GM20431 (cell line): ENCODE results near the gene RREB1.

ENCODE experiments used
- in situ Hi-C: fragments of 300-500 bp; cut with MseI, MboI; formaldehyde crosslinking; loops from one replicate; pipeline ENCODE4 v1.15.0; 2020; ENCODE audit warnings: low sequenced_read_pairs; ENCODE audit not compliant: unreplicated experiment

RREB1 gene, protein sequence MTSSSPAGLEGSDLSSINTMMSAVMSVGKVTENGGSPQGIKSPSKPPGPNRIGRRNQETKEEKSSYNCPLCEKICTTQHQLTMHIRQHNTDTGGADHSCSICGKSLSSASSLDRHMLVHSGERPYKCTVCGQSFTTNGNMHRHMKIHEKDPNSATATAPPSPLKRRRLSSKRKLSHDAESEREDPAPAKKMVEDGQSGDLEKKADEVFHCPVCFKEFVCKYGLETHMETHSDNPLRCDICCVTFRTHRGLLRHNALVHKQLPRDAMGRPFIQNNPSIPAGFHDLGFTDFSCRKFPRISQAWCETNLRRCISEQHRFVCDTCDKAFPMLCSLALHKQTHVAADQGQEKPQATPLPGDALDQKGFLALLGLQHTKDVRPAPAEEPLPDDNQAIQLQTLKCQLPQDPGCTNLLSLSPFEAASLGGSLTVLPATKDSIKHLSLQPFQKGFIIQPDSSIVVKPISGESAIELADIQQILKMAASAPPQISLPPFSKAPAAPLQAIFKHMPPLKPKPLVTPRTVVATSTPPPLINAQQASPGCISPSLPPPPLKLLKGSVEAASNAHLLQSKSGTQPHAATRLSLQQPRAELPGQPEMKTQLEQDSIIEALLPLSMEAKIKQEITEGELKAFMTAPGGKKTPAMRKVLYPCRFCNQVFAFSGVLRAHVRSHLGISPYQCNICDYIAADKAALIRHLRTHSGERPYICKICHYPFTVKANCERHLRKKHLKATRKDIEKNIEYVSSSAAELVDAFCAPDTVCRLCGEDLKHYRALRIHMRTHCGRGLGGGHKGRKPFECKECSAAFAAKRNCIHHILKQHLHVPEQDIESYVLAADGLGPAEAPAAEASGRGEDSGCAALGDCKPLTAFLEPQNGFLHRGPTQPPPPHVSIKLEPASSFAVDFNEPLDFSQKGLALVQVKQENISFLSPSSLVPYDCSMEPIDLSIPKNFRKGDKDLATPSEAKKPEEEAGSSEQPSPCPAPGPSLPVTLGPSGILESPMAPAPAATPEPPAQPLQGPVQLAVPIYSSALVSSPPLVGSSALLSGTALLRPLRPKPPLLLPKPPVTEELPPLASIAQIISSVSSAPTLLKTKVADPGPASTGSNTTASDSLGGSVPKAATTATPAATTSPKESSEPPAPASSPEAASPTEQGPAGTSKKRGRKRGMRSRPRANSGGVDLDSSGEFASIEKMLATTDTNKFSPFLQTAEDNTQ (N-terminal part only)

DNA sequence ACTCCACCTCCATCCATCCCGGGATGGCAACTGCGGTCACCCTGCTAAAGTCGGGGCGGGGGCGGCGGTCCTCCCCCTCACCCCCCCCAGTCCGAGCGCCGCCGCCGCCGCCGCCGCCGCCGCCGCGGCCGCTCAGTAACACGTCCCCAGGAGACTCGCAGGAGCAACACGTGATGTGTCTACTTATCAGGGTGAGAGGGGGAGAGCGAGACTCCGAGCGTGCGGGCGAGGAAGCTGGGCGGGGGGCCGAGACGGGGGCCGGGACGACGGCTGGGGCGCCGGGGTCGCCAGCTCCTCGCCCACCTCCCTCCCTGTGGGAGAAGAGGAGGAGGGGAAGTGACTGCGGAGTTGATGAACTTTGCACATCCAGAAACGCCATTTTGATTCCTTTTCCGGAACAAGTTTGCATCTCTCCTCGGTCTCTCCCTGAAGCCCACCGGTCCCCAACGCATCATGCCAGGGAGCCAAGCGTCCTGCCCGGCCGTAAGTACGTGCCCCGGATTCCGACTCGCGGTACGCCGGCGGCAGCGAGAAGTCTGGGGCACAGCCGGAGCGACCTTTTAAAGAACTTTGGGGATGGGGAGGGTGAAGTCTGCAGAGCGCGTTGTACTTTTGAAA, at the start of gene RREB1:
RREB1 (plus strand) TSS at position 384 of the 618 bp plus-strand sequence. CDS start 73,951 bp downstream, outside the sequence.
- in situ Hi-C loops = no loop called here

DNA sequence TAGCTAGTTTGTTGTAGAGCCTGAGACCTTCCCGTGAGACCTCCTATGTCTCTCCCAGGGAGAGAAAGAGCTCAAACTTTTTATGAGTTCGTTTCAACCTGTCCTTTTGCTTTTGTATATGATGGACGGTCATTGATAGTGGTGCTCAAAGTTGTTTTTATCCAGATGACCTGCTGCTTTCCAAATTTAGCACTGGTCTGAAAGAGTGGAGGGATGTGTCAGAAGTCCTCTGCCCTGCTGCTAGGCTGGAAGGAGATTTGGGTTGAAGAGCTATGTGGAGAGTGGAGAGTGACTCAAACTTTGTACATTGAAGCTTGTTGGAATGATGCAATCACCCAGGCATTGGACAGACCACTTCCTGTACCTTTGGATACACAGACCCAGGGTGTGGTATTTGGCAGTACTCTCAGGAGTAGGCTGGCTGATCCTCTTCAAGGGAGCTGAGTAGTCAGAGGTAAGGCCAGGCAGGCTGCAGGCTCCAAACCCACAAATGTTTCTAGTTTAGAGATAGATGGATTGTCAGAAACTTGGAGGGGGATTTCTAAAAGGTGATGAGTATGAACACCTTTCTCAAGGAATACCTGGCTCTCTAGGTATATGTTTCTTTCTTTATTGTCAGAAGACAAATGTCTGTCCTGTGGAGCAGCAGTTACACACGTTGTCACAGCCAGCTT, 49.4 kb upstream of the RREB1 start:
- in situ Hi-C loops = no loop called here

DNA sequence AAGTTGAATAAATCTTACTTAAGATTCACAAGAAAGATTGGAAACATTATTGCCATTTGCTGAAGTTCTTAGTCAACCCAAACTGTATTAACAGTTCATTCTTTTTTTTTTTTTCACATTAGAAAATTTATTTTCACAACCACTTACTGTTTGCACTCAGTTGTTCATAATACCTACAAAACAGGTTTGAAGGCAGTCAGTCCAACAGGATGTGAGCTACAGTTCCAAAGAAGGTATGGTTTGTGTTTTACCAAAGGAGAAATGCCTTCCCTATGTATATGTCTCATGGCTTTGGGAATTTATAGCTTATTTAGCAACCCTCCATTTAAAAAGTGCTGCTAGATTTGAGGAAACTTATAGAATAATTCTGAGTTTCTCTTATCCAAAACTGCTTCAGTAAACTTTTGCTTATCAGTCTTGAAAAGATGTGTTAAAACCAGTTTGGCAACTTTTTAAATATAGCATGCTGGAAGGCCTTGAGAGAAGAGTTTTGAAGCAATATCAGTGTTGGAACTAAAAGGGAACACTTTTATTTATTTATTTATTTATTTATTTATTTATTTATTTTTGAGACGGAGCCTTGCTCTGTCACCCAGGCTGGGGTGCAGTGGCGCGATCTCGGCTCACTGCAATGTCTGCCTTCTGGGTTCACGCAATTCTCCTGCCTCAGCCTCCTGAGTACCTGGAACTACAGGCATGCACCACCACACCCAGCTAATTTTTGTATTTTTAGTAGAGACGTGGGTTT, 46.8 kb upstream of the RREB1 start:
- in situ Hi-C loops = no loop called here

DNA sequence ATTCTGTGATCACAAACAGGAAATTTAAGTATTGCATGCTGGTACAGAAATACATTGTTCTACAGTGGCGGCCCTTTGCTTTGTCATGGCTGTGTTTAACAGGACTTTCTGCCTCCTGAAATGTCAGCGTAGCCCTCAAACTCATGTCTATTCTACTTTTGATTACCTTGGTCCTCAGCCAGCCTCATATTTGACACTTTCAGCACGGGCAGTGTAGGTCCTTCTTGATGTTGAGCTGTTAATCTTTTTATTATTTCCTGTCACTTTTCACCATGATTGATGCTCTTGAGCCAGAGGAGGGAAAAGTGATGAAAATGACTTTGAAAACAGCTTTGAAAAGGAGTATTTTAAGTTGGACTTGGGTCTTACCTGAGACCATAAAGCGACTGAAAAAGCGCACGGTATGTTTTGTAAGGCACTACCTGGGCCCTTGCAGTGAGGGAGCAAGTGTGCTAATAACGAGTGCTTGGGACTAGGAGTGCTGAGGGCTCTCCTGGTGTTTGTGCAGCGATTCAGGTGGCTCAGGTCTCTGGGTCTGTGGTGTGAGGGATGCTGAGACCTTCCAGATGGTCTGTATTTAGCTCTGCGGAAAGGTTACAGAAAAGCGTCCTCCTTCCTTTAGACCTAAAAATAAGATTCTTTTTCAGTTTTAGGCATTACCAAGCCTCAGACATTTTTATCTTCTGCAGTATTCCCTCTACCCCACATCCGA, 45.2 kb upstream of the RREB1 start:
- in situ Hi-C loops = no loop called here

DNA sequence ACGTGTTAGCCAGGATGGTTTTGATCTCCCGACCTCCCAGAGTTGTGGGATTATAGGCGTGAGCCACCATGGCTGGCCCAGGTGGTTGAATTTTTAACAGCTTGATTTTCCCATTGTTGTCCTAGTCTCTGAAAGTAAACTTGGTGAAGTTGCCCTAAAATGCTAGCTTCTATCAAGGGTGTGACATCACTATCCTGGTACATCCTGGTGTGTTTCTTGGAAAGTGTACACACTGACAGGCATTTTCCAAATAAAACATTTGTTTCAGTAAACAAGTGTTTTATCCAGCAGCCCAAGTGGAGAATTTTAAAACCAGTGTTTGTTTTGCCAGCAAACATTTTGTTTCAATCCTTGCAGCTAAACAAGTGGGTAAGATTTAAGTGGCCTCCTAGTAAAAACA, 40.5 kb upstream of the RREB1 start:
- in situ Hi-C loops = no loop called here

DNA sequence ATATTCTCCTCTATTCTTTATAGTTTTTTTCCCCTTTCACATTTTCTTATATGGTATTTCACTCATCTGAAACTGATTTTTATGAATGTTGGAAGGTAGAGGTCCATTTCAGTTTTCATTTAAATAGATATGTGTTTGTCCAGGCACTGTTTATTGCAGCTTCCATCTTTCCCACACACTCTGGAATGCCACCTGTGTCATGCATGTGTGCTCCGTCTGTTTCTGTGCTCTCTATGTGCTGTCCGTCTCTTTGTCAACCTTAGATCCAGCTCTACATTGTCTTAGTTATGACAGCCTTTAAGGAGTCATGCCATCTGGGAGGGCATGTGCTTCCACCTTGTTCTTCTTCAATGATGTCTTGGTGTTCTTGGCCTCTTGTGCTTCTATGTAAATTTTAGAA, 36.4 kb upstream of the RREB1 start:
- in situ Hi-C loops = no loop called here

DNA sequence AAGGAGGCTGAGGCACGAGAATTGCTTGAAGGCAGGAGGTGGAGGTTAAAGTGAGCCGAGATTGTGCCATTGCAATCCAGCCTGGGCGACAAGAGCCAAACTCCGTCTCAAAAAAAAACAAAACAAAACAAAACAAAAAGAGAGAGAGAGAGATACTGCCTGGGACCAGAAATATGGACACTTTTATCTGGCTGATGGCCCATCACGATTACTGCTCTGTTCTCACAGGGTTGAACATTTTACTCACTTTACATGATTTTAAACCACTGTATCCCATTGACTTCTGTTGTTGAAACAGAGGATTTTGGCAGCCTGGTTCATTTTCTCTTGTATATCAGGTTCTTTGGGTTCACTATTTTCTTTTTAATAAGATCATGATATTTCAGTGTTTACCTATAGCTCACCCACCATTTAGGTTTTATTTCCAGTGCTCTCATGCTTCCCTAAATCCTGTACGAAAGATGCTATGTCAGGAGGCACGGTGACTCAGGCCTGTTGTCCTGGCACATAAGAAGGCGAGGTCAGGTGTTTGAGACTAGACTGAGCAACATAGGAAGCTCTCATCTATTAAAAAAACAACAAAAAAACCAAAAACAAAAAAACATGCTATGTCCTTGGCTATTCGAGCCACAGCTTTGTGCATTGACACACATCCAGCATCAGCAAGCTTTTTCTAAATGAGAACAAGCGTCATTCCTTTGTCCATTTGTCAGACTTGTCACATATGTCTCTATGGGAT, 34.5 kb upstream of the RREB1 start:
- in situ Hi-C loops = no loop called here

DNA sequence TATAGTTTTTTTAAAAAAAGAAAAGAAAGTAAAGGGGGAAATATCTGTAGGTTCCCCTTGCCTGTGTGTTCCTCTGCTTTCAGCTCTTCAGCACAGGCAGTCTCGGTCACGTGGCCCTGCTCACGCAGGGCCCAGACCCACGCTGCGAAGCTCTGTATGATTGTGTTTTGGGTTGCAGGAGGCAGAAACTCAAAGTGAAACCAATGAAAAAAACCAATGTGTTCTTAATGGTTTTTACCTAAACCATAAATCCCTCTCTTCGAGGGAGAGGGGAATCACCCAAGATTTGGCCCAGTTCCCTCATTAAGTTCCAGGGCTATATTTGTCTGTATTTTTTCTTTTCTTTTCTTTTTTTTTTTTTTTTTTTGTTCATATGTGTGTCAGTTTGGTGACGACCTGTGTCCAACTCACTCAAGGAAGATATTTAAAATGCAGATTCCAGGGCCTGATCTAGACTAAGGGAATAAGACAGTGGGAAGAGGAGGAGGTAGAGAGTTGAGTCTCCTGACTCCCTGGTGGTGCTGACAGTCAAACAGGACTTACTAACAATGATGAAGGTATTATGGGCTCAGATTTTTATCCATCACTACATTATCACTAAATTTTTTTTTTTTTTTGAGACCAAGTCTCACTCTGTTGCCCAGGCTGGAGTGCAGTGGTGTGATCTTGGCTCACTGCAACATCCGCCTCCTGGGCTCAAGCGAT, 33.8 kb upstream of the RREB1 start:
- in situ Hi-C loops = no loop called here

DNA sequence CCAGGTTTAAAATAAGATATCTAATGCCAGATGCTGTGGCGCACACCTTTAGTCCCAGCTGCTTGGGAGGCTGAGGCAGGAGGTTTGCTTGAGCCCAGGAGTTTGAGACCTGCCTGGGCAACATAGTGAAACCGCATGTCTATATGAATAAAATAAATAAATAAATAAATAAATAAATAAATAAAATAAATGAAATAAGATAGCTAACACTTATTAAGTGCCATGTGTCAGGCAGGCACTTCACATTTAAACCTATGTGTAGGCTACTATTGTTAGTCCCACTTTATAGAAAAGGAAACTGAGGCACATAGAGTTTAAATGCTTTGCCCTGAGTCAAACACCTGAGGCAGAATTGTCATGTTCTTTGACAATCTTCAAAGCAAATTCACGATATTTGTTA, 32.9 kb upstream of the RREB1 start:
- in situ Hi-C loops = no loop called here

DNA sequence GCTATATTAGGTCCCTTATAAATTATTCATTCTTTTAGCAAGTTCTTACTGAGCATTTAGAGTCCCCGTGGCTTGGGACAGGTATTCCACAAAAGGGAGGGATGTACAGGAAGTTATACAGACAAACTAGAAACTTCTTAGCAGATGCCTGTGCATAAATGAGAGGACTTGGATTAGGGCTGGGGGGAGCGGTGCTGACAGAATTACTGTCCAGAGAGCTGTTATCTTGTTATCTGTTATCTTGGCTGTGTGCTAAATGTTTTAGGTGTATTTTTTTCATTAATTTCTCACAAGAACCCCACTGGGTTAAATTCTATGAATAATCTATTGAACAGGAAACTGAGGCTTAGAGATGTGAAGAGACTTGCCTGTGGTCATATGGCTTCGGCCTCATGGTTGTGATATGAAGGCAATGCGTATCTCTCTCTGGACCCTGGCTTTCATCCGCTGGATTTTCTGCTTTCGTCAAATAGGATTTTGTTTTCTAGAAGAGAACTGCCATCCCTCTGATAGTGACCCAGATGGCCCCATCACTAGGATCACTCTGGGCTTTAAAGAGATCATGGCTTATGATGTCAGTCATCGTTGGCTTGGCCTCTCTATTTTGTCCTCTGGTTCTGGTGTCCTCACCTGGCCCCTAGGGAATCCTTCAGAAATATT, 32.3 kb upstream of the RREB1 start:
- in situ Hi-C loops = no loop called here

DNA sequence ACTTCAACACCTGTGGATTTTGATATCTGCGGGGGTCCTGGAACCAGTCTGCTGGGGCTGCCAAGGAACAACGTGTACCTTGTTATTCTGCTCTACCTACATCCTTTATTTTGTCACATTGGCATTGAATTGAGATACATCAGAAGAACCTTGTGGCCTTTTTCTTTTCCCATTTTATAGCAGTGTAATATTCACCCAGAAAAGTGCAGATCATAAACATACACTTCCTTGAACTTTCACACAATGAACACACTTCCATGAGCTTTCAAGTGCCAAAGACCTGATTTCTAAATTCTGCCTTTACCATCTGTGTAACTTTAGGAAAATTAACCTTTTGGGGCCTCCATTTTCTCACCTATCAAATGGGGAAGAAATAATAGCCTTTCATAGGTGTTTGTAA, 29.9 kb upstream of the RREB1 start:
- in situ Hi-C loops = no loop called here

DNA sequence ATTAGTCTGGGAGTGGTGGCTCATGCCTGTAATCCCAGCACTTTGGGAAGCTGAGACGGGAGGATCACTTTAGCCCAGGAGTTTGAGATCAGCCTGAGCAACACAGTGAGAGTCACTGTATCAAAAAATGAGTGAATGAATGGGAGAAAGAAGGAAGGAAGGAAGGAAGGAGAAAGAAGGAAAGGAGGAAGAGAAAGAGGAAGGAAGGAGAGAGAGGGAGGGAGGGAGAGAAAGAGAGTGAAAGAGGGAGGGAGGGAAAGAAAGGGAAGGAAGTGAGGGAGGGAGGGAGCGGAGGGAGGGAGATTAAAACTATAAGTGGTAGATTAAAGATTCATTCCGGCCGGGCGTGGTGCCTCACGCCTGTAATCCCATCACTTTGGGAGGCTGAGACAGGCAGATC, 28.9 kb upstream of the RREB1 start:
- in situ Hi-C loops = no loop called here

DNA sequence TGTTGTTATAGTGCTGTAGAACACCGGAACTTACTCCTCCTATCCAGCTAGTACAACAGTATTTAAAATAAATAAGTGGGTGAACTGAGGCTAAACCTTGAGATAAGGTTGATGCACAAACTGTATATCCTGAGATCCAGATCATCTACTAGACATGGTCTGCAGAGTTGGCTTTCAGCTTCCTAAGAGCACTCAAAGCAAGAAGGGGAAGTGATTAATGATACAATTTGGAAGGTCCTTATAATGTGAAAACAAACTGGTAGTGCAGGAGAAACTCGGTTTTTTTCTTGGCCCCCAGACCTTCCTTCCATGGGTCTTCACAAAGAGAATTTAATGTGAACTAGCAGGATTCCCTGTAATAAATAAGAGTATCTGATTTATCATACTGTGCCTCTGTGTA, 27.4 kb upstream of the RREB1 start:
- in situ Hi-C loops = no loop called here

DNA sequence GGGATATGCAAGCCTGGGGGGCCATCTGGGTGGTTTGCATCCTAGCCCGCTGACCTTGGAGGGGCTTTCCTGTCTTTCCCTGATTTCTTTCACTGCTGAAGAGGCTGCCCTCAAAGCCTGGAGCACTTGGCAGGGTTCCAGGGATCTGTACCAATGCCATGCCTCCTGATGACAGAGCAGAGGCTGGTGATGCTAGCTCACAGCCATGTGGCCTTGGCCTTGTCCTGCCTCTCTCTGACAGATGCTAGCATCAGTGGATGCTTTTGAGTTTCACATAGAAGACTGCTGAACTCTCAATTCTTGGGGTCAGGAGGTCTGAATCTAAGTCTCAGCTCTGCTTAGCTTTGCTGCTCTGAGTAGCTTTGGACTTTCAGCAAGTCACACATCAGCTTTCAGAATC, 21.9 kb upstream of the RREB1 start:
- in situ Hi-C loops = no loop called here

DNA sequence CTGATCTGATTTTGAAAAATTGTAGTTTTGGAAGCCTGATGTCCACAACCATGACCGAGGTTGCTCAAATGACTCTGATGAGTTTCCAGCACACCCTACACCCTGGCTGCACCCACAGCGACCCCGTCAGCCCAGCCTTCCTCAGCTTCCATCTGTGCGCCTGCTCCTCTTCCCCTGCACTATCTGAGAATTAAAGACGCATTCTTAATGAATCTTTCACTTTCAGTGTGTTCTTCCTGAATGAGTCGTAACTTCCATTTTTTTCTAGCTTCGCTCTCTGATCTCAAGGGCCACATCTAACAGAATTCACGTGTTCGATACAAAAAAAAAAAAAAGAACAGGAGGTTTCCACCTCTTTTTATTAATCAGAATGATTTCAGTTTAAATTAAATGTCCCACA, 21.3 kb upstream of the RREB1 start:
- in situ Hi-C loops = no loop called here

DNA sequence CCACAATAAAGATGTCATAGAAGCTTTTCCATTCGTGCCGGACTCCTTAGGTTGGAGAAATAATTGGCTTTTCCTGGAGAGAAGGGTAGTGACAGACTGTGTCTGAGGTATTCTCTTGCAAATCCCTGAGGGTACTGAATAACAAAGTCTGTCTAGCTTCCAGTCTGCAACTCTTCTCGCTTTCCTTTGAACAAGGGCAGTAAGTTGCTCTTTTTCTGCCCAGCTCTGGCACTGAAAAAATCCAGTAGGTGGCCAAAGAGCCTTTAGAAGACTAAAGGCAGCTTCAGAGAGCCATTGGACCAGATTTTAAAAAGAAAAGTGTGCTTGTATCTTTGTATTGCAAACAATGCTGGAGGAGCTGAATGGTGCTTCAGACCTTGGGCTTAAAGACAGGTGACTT, 20.7 kb upstream of the RREB1 start:
- in situ Hi-C loops = no loop called here
